ENCODE results near the gene DDX21.

DDX21 gene

GRCh38 chr10:69025370-69025896 lies 69.5 kb downstream of the DDX21 start:
- H3K4me3 ChIP-seq (ENCODE audit: low read depth, low read length): no peak overlapping the region
- TF ChIP-seq CTCF (IDR thresholded peaks at IDR 0.05; ENCODE audit: insufficient read depth, low read depth, low read length, missing control alignments): no peak
- DNase-seq (ENCODE audit: low read depth): no peak

- DNase-seq (ENCODE audit: low read depth): no peak
- no peak for TF ChIP-seq CTCF (IDR thresholded peaks at IDR 0.05; ENCODE audit: insufficient read depth, low read depth, low read length, missing control alignments)
- no peak overlapping the region for H3K4me3 ChIP-seq (ENCODE audit: low read depth, low read length)
Observed at GRCh38 chr10:69033256-69033655, 77.3 kb downstream of the DDX21 start.

Measured in GM12865 (cell line).